ENCODE data around the gene POLRMT.

DNA sequence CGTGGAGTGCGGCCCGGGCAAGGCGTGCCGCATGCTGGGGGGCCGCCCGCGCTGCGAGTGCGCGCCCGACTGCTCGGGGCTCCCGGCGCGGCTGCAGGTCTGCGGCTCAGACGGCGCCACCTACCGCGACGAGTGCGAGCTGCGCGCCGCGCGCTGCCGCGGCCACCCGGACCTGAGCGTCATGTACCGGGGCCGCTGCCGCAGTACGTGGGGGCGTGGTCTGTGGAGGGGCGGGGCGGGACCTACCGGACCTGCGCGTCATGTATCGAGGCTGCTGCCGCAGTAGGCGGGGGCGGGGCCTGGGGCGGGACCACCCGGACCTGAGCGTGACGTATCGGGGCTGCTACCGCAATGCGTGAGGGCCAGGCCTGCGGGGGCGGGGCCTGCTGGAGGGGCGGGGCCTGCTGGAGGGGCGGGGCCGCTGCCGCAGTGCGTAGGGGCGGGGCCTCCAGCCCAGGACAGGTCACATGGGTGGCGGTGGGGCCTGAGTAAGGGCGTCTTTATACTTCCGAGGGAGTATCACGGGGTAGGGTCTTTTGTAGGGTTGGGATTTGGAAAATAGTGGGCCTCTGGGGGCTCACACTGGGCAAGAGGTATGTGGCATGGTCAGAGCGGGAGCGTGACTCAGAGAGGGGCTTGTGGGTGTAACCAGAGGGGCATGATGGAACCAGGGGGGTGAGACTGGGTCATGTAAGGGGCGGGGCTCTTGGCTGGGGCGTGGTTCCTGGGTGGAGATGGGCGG, 47.1 kb upstream of the POLRMT start:
- TF ChIP-seq CTCF (IDR thresholded peaks at IDR 0.05) (peak in 3 of 6 experiments; percentile 44 to 56 (median 48)), POLR2A (IDR thresholded peaks at IDR 0.05) (peak; percentile 59 to 91)
